GM10266 (cell line): Measurements from ENCODE around the gene NMT1.

Experiments used
- DNase-seq: peaks from one replicate; pipeline ENCODE4 v3.0.0; 2012; ENCODE audit errors: extremely low spot score
- CTCF ChIP-seq: IDR thresholded peaks from 2 replicates; pipeline ENCODE4 v1.5.1; 2012; ENCODE audit warnings: mild to moderate bottlenecking, low read depth; ENCODE audit not compliant: control insufficient read depth, insufficient read depth; ENCODE audit errors: missing control alignments

The NMT1 gene

GRCh38 chr17:45101883-45102811, 41.0 kb downstream of the NMT1 start:
- DNase-seq, result no peak
- TF ChIP-seq CTCF, result no peak

- no peak for DNase-seq
- no peak for TF ChIP-seq CTCF
Measured at GRCh38 chr17:45102856-45103255, 41.7 kb downstream of the NMT1 start.

GRCh38 chr17:45103269-45103795, 42.2 kb downstream of the NMT1 start:
- no peak for TF ChIP-seq CTCF
- DNase-seq, result no peak

- TF ChIP-seq CTCF, result no peak
- DNase-seq, result no peak
Measured at GRCh38 chr17:45104029-45104428, 42.9 kb downstream of the NMT1 start.

GRCh38 chr17:45104497-45104896, 43.4 kb downstream of the NMT1 start:
- TF ChIP-seq CTCF, result no peak

GRCh38 chr17:45104907-45105624, 43.9 kb downstream of the NMT1 start:
- DNase-seq, result no peak

More at GRCh38 chr17:45104497-45104896, 43.4 kb downstream of the NMT1 start:
- DNase-seq, result no peak

More at GRCh38 chr17:45104907-45105624, 43.9 kb downstream of the NMT1 start:
- no peak for TF ChIP-seq CTCF
